Thoracic aorta (tissue), 2 donors: ENCODE data around the gene KCND3. TPM values are rescaled to one million over a fixed set of nuclear protein-coding genes. Genes with fewer than 3 reads are reported as not detected.

ENCODE experiments used
- ATAC-seq: fragments of 150-250 bp; one replicate; pipeline ENCODE4 v1.8.0; 2017; ENCODE audit warnings: low read depth; ENCODE audit not compliant: insufficient number of reproducible peaks, low FRiP score
- DNase-seq: peaks from one replicate; pipeline ENCODE4 v3.0.0-alpha.2; 2020; ENCODE audit warnings: low spot score
- H3K27ac ChIP-seq, 2 donors: fragments of 200-600 bp; sonication (generic); 1 replicate in 1 of 2; 2 replicates in 1 of 2; pipeline ENCODE4 v1.5.1; 2016; ENCODE audit warnings: mild to moderate bottlenecking in 2 of 2, moderate library complexity in 2 of 2
- H3K27me3 ChIP-seq: fragments of 200-600 bp; sonication (generic); replicated peaks from 2 replicates; pipeline ENCODE4 v1.6.0; 2016; ENCODE audit warnings: mild to moderate bottlenecking; ENCODE audit not compliant: insufficient read depth
- H3K36me3 ChIP-seq: fragments of 200-600 bp; sonication (generic); one replicate; pipeline ENCODE4 v1.5.1; 2016
- H3K4me1 ChIP-seq, 2 donors: fragments of 200-600 bp; sonication (generic); 1 replicate in 1 of 2; 2 replicates in 1 of 2; pipeline versions ENCODE4 v1.5.1 to v1.6.0; 2016; ENCODE audit warnings: low read depth in 2 of 2, mild to moderate bottlenecking in 1 of 2; ENCODE audit not compliant: control insufficient read depth in 1 of 2
- H3K4me3 ChIP-seq: fragments of 200-600 bp; sonication (generic); 2 replicates; pipeline ENCODE4 v1.5.1; 2016; ENCODE audit warnings: mild to moderate bottlenecking
- H3K9me3 ChIP-seq: fragments of 200-600 bp; sonication (generic); 2 replicates; pipeline ENCODE4 v1.5.1; 2016
- CTCF ChIP-seq: fragments of 200-600 bp; sonication (generic); IDR thresholded peaks from one replicate; pipeline ENCODE4 v1.5.1; 2019; ENCODE audit warnings: antibody characterized with exemption
- total RNA-seq, 2 donors: library from RNA; depleted of rRNA; stranded (reverse); fragments of >200 nt; gene quantifications; one replicate each; pipeline versions ENCODE4 v1.1.0 to v1.2.3, GENCODE V29; 2016

The KCND3 gene
- total RNA-seq, 2 donors from 2014 or later, result 12.3 to 16.6 TPM

DNA sequence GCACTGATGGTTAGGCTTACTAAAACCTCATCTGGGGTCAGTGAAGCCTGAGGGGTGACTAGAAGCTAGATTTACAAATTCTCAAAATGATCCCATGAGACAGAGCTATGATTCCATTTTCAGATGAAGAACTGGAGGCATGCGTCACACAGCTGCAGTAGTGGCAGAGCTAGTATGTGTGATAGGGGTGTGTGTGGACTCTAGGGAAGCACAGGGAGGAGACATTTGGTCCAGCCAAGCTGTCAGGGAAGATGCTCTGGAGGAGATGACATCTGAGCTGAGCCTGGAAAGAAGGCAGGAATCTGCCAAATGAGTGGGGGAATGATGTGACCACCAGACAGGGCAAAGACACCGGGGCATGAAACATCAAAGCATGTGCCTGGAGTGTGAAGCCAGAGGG lies 12.0 kb upstream of the KCND3 start:
- Histone ChIP-seq H3K9me3 (no peaks in the 10 kb centered on the region), H3K36me3 (no peaks in the 10 kb centered on the region), H3K27ac (no peak overlapping the region), H3K27me3 (no peaks in the 10 kb centered on the region), H3K4me3 (no peak overlapping the region), H3K4me1 (no peaks in the 10 kb centered on the region)
- DNase-seq (no peak), ATAC-seq (no peak)
- no peak for TF ChIP-seq CTCF

DNA sequence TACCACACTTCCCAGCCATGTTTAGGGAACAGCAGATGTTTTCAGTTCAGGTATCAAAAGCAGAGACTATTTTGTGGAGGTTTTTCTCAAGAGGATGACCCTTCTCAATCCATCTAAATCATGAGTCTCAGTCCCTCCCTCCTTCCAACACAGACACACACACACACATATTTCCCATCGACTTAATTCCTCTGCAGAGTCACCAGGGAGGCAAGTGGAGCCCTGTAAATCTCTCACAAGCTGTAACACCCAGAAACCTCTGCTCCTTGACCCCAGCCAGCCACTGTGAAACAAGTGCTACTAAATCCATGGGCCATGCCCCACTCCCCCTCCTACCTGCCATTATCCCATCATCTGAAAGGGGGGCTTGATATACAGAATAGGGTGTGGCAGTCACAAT lies 10.6 kb upstream of the KCND3 start:
- no peaks in the 10 kb centered on the region for H3K27me3 ChIP-seq
- DNase-seq (no peak), ATAC-seq (no peak)
- no peak overlapping the region for H3K4me3 ChIP-seq
- no peak overlapping the region for H3K27ac ChIP-seq
- TF ChIP-seq CTCF, result no peak
- H3K9me3 ChIP-seq, result no peaks in the 10 kb centered on the region
- no peaks in the 10 kb centered on the region for H3K4me1 ChIP-seq
- H3K36me3 ChIP-seq, result no peaks in the 10 kb centered on the region

GRCh38 chr1:111998332-111998731 lies 8.9 kb upstream of the KCND3 start:
- ATAC-seq, result no peak
- H3K27ac ChIP-seq, result no peak overlapping the region
- no peaks in the 10 kb centered on the region for H3K27me3 ChIP-seq
- TF ChIP-seq CTCF, result no peak
- H3K36me3 ChIP-seq, result no peaks in the 10 kb centered on the region
- H3K4me3 ChIP-seq, result no peak overlapping the region
- H3K4me1 ChIP-seq, result no peaks in the 10 kb centered on the region
- no peak for DNase-seq
- H3K9me3 ChIP-seq, result no peaks in the 10 kb centered on the region

DNA sequence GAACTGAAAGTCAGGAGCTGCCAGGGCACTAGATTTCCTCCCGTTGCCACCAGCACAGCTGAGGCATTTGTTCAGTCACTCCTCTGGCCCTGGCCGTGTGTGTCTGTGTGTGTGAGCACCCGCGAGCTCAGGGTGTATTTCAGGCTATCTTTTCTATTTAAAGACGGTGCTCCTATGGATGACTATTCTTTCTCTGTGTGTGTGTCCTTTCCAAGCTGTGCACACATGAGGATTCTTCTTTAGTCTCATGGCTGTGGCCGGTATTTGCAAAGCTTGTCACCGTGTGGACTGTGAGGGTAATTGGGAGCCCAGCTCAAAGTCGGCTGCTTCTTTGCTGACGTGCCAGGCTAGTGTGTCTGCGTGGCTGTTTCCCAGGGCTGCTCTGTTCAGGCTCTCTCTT lies 3.0 kb upstream of the KCND3 start:
- Histone ChIP-seq H3K27me3 (no peaks in the 10 kb centered on the region), H3K4me1 (peaks cover 0 to 23% of the 10 kb centered on the region in 2 donors), H3K36me3 (no peaks in the 10 kb centered on the region), H3K27ac (peak overlapping the region; percentile 0 to 54), H3K9me3 (no peaks in the 10 kb centered on the region), H3K4me3 (no peak overlapping the region)
- no peak for ATAC-seq
- DNase-seq, result no peak
- TF ChIP-seq CTCF, result no peak

DNA sequence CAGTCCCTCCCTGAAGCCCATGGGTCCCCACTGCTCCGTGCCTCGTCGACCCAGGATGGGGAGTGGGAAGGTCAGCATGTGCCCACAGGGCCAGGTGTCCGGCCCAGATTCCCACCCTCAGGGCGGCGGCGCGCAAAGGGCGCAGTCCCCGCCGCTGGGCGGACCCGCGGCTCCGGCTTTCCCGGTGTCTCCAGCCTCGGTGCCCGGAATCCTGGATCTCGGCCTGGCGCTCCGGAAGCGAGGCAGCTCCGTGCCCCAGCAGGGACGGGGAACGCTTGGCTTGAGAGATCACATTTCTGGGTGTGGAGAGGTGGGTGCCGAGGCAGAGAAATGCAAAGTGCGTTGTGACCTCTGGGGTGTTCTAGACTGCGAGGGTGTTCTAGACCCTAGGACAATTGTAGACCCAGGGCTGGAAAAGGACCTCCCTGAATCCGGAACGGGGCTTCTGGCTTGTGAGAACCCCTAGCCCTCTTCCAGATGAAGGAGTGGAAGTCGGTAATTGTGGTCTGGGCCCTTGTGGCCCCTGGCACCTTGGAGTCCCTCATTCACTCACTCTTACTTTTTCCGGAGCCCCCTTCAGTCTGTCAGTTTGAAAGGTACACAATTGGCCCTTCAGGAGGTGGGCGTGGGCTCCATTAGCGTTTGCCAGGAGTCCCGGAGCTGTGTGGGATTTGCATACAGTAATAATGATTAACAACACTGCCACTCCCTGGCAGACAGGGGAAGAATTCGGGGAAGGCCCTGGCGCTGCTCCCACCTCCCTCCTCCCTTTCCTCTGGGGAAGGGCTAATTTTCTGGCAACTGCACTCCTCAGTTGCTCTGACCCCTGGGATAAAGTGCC lies 1.6 kb upstream of the KCND3 start:
- peak; percentile 25 for TF ChIP-seq CTCF
- H3K36me3 ChIP-seq, result no peaks in the 10 kb centered on the region
- no peaks in the 10 kb centered on the region for H3K9me3 ChIP-seq
- ATAC-seq, result no peak
- H3K27ac ChIP-seq, result peak overlapping the region; percentile 52 to 66
- no peaks in the 10 kb centered on the region for H3K27me3 ChIP-seq
- H3K4me1 ChIP-seq, result peaks cover 0 to 30% of the 10 kb centered on the region in 2 donors
- peak; percentile 23 for DNase-seq
- H3K4me3 ChIP-seq, result peak overlapping the region; percentile 81
